BLaER1 (cell line): ENCODE data around the gene AGTRAP.

ENCODE experiments used
- H3K27ac ChIP-seq: shearing (Covaris generic); formaldehyde crosslinking; 2 replicates; pipeline ENCODE4 v1.8.1; 2022
- H3K27me3 ChIP-seq: shearing (Covaris generic); formaldehyde crosslinking; 2 replicates; pipeline ENCODE4 v1.8.1; 2022
- H3K36me3 ChIP-seq: shearing (Covaris generic); formaldehyde crosslinking; 2 replicates; pipeline ENCODE4 v1.8.1; 2022
- H3K4me1 ChIP-seq: shearing (Covaris generic); formaldehyde crosslinking; 2 replicates; pipeline ENCODE4 v1.8.1; 2022
- H3K4me2 ChIP-seq: shearing (Covaris generic); formaldehyde crosslinking; 2 replicates; pipeline ENCODE4 v1.8.1; 2022
- H3K4me3 ChIP-seq: shearing (Covaris generic); formaldehyde crosslinking; 2 replicates; pipeline ENCODE4 v1.8.1; 2022
- H3K9ac ChIP-seq: shearing (Covaris generic); formaldehyde crosslinking; 2 replicates; pipeline ENCODE4 v1.8.1; 2022
- H3K9me3 ChIP-seq: shearing (Covaris generic); formaldehyde crosslinking; 2 replicates; pipeline ENCODE4 v1.8.1; 2022
- H4K20me1 ChIP-seq: shearing (Covaris generic); formaldehyde crosslinking; 2 replicates; pipeline ENCODE4 v1.8.1; 2022
- Cebpa-rat ChIP-seq: shearing (Covaris generic); IDR thresholded peaks from 2 replicates; pipeline ENCODE4 v1.8.1; 2022

Gene AGTRAP

GRCh38 chr1:11735854-11736745, at the start of gene AGTRAP:
AGTRAP (plus strand) TSS chr1:11736136; CDS start chr1:11736209, 73 bp downstream.
- Histone ChIP-seq H3K27me3 (peaks cover 4% of the 10 kb centered on the region; the same call in 1 of the 2 replicates), H3K27ac (peak within 1 kb of the TSS; percentile 76), H3K9me3 (no peaks in the 10 kb centered on the region), H3K9ac (peak within 1 kb of the TSS; percentile 77), H3K36me3 (no peaks in the 10 kb centered on the region), H3K4me2 (peak within 1 kb of the TSS; percentile 100), H3K4me1 (peaks cover 74% of the 10 kb centered on the region), H3K4me3 (peak within 1 kb of the TSS; percentile 95), H4K20me1 (peaks cover 58% of the 10 kb centered on the region)
- no peak for TF ChIP-seq Cebpa-rat

- Histone ChIP-seq H4K20me1 (peaks cover 30% of the 10 kb centered on the region), H3K36me3 (peaks cover 15% of the 10 kb centered on the region), H3K4me2 (peak overlapping the region; percentile 95), H3K27me3 (no peaks in the 10 kb centered on the region), H3K4me1 (peaks cover 82% of the 10 kb centered on the region), H3K27ac (peak overlapping the region; percentile 100), H3K9ac (peak overlapping the region; percentile 100), H3K4me3 (peak overlapping the region; percentile 94; the same call in 1 of the 2 replicates), H3K9me3 (no peaks in the 10 kb centered on the region)
- no peak for TF ChIP-seq Cebpa-rat
Measured at GRCh38 chr1:11688506-11688905, 47.4 kb upstream of the AGTRAP start.

GRCh38 chr1:11690397-11691301, 45.3 kb upstream of the AGTRAP start:
- H3K36me3 ChIP-seq, result peaks cover 19% of the 10 kb centered on the region
- H4K20me1 ChIP-seq, result peaks cover 37% of the 10 kb centered on the region
- no peaks in the 10 kb centered on the region for H3K9me3 ChIP-seq
- no peak for TF ChIP-seq Cebpa-rat
- peak overlapping the region; percentile 94 for H3K4me3 ChIP-seq
- peak overlapping the region; percentile 100 for H3K9ac ChIP-seq
- H3K4me1 ChIP-seq, result peaks cover 82% of the 10 kb centered on the region
- H3K27ac ChIP-seq, result peak overlapping the region; percentile 100
- H3K27me3 ChIP-seq, result no peaks in the 10 kb centered on the region
- H3K4me2 ChIP-seq, result peak overlapping the region; percentile 95

- peak within 1 kb of the TSS; percentile 94 for H3K4me3 ChIP-seq
- peaks cover 82% of the 10 kb centered on the region for H3K4me1 ChIP-seq
- peaks cover 22% of the 10 kb centered on the region for H3K36me3 ChIP-seq
- H3K27ac ChIP-seq, result peak within 1 kb of the TSS; percentile 100
- H3K9ac ChIP-seq, result peak within 1 kb of the TSS; percentile 100
- TF ChIP-seq Cebpa-rat, result no peak
- H3K9me3 ChIP-seq, result no peaks in the 10 kb centered on the region
- H3K27me3 ChIP-seq, result no peaks in the 10 kb centered on the region
- H3K4me2 ChIP-seq, result peak within 1 kb of the TSS; percentile 95
- peaks cover 44% of the 10 kb centered on the region for H4K20me1 ChIP-seq
Measured at GRCh38 chr1:11691302-11691914, 44.5 kb upstream of the AGTRAP start, which contains the start of gene DRAXIN. DRAXIN (plus strand) TSS chr1:11691710; CDS start chr1:11706259, 14,549 bp downstream.

- Histone ChIP-seq H3K27ac (peak overlapping the region; percentile 88), H3K27me3 (no peaks in the 10 kb centered on the region), H3K4me1 (peaks cover 82% of the 10 kb centered on the region), H3K9ac (peak overlapping the region; percentile 100), H3K9me3 (no peaks in the 10 kb centered on the region), H4K20me1 (peaks cover 51% of the 10 kb centered on the region), H3K36me3 (peaks cover 21% of the 10 kb centered on the region), H3K4me3 (peak overlapping the region; percentile 94), H3K4me2 (peak overlapping the region; percentile 92)
- no peak for TF ChIP-seq Cebpa-rat
Measured at GRCh38 chr1:11691928-11692711, 43.8 kb upstream of the AGTRAP start.

- H3K4me2 ChIP-seq, result peak overlapping the region; percentile 92
- no peaks in the 10 kb centered on the region for H3K9me3 ChIP-seq
- H3K9ac ChIP-seq, result peak overlapping the region; percentile 100
- peaks cover 61% of the 10 kb centered on the region for H4K20me1 ChIP-seq
- H3K27ac ChIP-seq, result peak overlapping the region; percentile 88; the same call in 1 of the 2 replicates
- no peak for TF ChIP-seq Cebpa-rat
- no peaks in the 10 kb centered on the region for H3K27me3 ChIP-seq
- peaks cover 82% of the 10 kb centered on the region for H3K4me1 ChIP-seq
- H3K4me3 ChIP-seq, result peak overlapping the region; percentile 94
- peaks cover 21% of the 10 kb centered on the region for H3K36me3 ChIP-seq
Measured at GRCh38 chr1:11693024-11693590, 42.8 kb upstream of the AGTRAP start.

GRCh38 chr1:11693917-11694316, 42.0 kb upstream of the AGTRAP start:
- Histone ChIP-seq H3K4me1 (peaks cover 82% of the 10 kb centered on the region), H3K9me3 (no peaks in the 10 kb centered on the region), H3K36me3 (peaks cover 21% of the 10 kb centered on the region), H3K9ac (peak overlapping the region; percentile 100; the same call in 1 of the 2 replicates), H3K27ac (no peak overlapping the region; the same call in 1 of the 2 replicates), H4K20me1 (peaks cover 69% of the 10 kb centered on the region), H3K27me3 (no peaks in the 10 kb centered on the region), H3K4me3 (no peak overlapping the region), H3K4me2 (peak overlapping the region; percentile 92)
- TF ChIP-seq Cebpa-rat, result no peak

- Histone ChIP-seq H3K4me1 (peaks cover 88% of the 10 kb centered on the region), H3K9me3 (no peaks in the 10 kb centered on the region), H3K4me3 (no peak overlapping the region), H3K27me3 (no peaks in the 10 kb centered on the region), H3K27ac (no peak overlapping the region), H3K36me3 (peaks cover 21% of the 10 kb centered on the region), H3K9ac (peak overlapping the region; percentile 38; the same call in 1 of the 2 replicates), H4K20me1 (peaks cover 89% of the 10 kb centered on the region), H3K4me2 (peak overlapping the region; percentile 32)
- TF ChIP-seq Cebpa-rat, result no peak
Measured at GRCh38 chr1:11695861-11696260, 40.1 kb upstream of the AGTRAP start.
